Heart left ventricle (tissue), 16 donors: Measurements from ENCODE around the gene CST1. TPM values are rescaled to one million over a fixed set of nuclear protein-coding genes. Genes with fewer than 3 reads are reported as not detected.
"Not testable (repeated sequence)": the region's sequence is repeated elsewhere in the genome, so short reads cannot be mapped to it uniquely, and the experiment has no call there.

ENCODE experiments used
- ATAC-seq, 4 donors: fragments of 200-7000 bp; cut with Tn5 transposase; one replicate each; pipeline ENCODE4 v1.9.1; 2020 to 2022; ENCODE audit warnings: moderate library complexity in 4 of 4, mild to moderate bottlenecking in 3 of 4, moderate number of reproducible peaks in 1 of 4
- DNase-seq, 5 donors: peaks; one replicate each; pipeline ENCODE4 v3.0.0-alpha.2; 2020
- H3K27ac ChIP-seq, 12 donors: fragments of 200-600 bp; sonication (generic) in 4 of 12; one replicate each; pipeline versions ENCODE4 v1.5.0 to v1.8.0; 2016 to 2022; ENCODE audit warnings: mild to moderate bottlenecking in 2 of 12
- H3K27me3 ChIP-seq, 9 donors: fragments of 200-600 bp; sonication (generic) in 2 of 9; one replicate each; pipeline versions ENCODE4 v1.5.1 to v1.8.0; 2016 to 2022; ENCODE audit warnings: mild to moderate bottlenecking in 3 of 9
- H3K36me3 ChIP-seq, 9 donors: fragments of 200-600 bp; sonication (generic) in 2 of 9; one replicate each; pipeline versions ENCODE4 v1.5.0 to v1.8.0; 2018 to 2022; ENCODE audit warnings: mild to moderate bottlenecking in 2 of 9
- H3K4me1 ChIP-seq, 12 donors: fragments of 200-600 bp; sonication (generic) in 4 of 12; one replicate each; pipeline versions ENCODE4 v1.5.0 to v1.8.0; 2016 to 2022; ENCODE audit warnings: mild to moderate bottlenecking in 3 of 12
- H3K4me3 ChIP-seq, 12 donors: fragments of 200-600 bp; sonication (generic) in 4 of 12; one replicate each; pipeline versions ENCODE4 v1.5.0 to v1.8.0; 2017 to 2022; ENCODE audit warnings: mild to moderate bottlenecking in 9 of 12, moderate library complexity in 4 of 12
- H3K9me3 ChIP-seq, 12 donors: fragments of 200-600 bp; sonication (generic) in 4 of 12; one replicate each; pipeline versions ENCODE4 v1.5.0 to v1.8.0; 2016 to 2022; ENCODE audit warnings: mild to moderate bottlenecking in 1 of 12
- POLR2A ChIP-seq, 2 donors: fragments of 450-650 bp; IDR thresholded peaks; one replicate each; pipeline ENCODE4 v1.6.1; 2017; ENCODE audit warnings: antibody characterized with exemption in 2 of 2, mild to moderate bottlenecking in 2 of 2, moderate library complexity in 2 of 2
- WGBS, 4 donors: extraction: QIAGEN DNeasy Blood & Tissue Kit in 2 of 4; methylation state at CpG; one replicate each; pipeline versions ENCODE4 v1.1.5 to v1.1.7; 2013 to 2018; 5-methylcytosine and 5-hydroxymethylcytosine counted together
- intact Hi-C, 10 donors: fragments of 100-400 bp; cut with DNase I; formaldehyde crosslinking; loops; one replicate each; pipeline versions ENCODE4 v1.11.1 to v1.14.2; 2022
- polyA plus RNA-seq, 2 donors: library from polyadenylated mRNA; stranded (reverse); fragments of 200-250 nt; gene quantifications; one replicate each; pipeline ENCODE4 v1.2.3, GENCODE V29; 2013
- total RNA-seq, 9 donors: library from RNA; depleted of rRNA in 2 of 9; stranded (reverse); fragments of >200 nt in 2 of 9; fragmentation: NEBNext Ultra II Directional in 3 of 9; extraction: Animal tissue kit (Norgen Biotek cat#: 25700) in 3 of 9; gene quantifications; one replicate each; pipeline versions ENCODE4 v1.1.0 to v1.2.4, GENCODE V29; 2016 to 2023
- TF ChIP-seq, protein P1 (sequence below), 12 donors: fragments of 200-600 bp; sonication (generic) in 4 of 12; IDR thresholded peaks; one replicate each; pipeline versions ENCODE4 v1.5.0 to v1.8.0; 2018 to 2022; ENCODE audit warnings: antibody characterized with exemption in 12 of 12, mild to moderate bottlenecking in 5 of 12
- donor health status: ischemic (EF 13 %, LVEDD 7.1; RV severe dilation, severe dysfunction).
- donor health status: healthy with polysubstance abuse.
- donor health status: DM: no; HTN: yes; CAD: no.
- donor health status: DM: no; HTN: no; CAD: no.
- donor health status: ischemic (EF 25% LVEDD 6.9; RV normal size, moderate dysfunction).
- donor health status: ischemic (EF 25% LVEDD 5.7; RV mildly dilated, moderate dysfunction).
- donor health status: healthy.
- donor health status: DM: yes; HTN: yes; CAD: no.
- donor health status: ischemic (EF 35%, LVEDD 5.7; RV mildly dilated, moderate dysfunction).
- donor health status: nonischemic (EF 11% LVEDD 7.7; RV severe dilation, severe dysfunction).
- donor health status: DM: yes; HTN: yes; CAD: no.
- donor health status: PGD.
- donor health status: ischemic (EF 29% LVEDD 5.4; RV normal size, mild dysfunction).
- donor health status: nonischemic (EF 23%, LVEDD 6.1; RV moderate dilation, normal function).

CST1 gene
- total and polyA plus RNA-seq, 11 donors, result not detected

DNA sequence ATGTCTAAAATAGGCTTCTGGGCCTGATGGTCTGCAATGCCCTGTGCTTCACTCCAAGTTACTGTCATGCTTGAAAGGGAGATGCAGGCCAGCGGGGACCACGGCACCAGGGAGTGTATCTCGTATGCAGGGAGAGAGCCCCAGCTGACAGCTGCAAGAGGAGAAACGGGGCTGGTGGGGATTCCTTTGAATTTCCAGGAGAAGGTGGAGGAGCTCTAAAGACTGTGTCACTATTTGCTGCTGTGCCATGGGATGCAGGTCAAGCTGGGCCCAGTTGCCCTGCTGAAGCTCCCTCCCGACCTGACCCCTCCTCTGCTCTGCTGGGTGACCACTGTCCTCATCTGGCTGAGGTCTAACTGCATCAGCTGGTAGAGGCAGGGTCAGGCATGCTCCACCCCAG lies 989 bp downstream of the CST1 start:
- WGBS, 4 donors, result 78 to 83% (median 81%) methylated on average over 4 to 5 of the region's 5 CpGs
- intact Hi-C loops, result no loop called here
- H3K36me3 ChIP-seq, result no peaks in the 10 kb centered on the region
- no peaks in the 10 kb centered on the region for H3K27me3 ChIP-seq
- DNase-seq (no peak), ATAC-seq (no peak)
- peaks cover 0 to 4% (median 0%) of the 10 kb centered on the region in 12 donors for H3K4me1 ChIP-seq
- no peaks in the 10 kb centered on the region for H3K9me3 ChIP-seq
- no peak overlapping the region for H3K4me3 ChIP-seq
- no peak overlapping the region for H3K27ac ChIP-seq
- TF ChIP-seq POLR2A (IDR thresholded peaks at IDR 0.05), result no peak
- TF ChIP-seq, protein P1, sequence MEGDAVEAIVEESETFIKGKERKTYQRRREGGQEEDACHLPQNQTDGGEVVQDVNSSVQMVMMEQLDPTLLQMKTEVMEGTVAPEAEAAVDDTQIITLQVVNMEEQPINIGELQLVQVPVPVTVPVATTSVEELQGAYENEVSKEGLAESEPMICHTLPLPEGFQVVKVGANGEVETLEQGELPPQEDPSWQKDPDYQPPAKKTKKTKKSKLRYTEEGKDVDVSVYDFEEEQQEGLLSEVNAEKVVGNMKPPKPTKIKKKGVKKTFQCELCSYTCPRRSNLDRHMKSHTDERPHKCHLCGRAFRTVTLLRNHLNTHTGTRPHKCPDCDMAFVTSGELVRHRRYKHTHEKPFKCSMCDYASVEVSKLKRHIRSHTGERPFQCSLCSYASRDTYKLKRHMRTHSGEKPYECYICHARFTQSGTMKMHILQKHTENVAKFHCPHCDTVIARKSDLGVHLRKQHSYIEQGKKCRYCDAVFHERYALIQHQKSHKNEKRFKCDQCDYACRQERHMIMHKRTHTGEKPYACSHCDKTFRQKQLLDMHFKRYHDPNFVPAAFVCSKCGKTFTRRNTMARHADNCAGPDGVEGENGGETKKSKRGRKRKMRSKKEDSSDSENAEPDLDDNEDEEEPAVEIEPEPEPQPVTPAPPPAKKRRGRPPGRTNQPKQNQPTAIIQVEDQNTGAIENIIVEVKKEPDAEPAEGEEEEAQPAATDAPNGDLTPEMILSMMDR (IDR thresholded peaks at IDR 0.05), result no peak

DNA sequence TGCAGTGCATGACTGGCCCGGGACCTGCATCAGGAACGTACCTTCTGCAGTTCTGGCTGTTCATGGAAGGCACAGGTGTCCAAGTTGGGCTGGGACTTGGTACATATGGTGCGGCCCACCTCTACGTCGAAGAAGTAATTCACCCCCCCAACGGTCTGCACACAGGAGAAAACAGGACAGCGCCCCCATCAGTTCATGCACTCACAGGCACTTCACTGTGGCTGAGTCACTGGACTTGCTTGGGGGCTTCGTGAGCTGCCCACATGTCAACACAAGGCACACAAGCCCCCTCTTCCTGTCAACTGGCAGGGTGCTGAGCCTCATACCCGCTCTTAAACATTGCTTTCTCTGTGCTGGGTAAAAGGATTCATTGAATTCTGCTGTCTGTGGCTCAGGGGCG lies 1.8 kb downstream of the CST1 start:
- H3K9me3 ChIP-seq, intact Hi-C loops, H3K27ac ChIP-seq, H3K36me3 ChIP-seq, ATAC-seq, H3K4me3 ChIP-seq, H3K4me1 ChIP-seq, H3K27me3 ChIP-seq, DNase-seq: not testable (repeated sequence)
- WGBS, 4 donors, result 82 to 89% (median 86%) methylated on average over 6 to 10 of the region's 10 CpGs

DNA sequence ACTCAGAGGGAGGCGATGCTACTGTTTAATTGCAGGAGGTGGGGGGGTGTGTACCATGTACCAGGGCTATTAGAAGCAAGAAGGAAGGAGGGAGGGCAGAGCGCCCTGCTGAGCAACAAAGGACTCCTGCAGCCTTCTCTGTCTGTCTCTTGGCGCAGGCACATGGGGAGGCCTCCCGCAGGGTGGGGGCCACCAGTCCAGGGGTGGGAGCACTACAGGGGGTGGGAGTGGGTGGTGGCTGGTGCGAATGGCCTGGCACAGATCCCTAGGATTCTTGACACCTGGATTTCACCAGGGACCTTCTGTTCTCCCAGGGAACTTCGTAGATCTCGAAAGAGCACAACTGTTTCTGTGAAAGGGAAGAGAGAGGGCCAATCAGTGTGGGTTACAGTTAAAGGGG lies 3.2 kb downstream of the CST1 start:
- DNase-seq, ATAC-seq, H3K9me3 ChIP-seq, H3K36me3 ChIP-seq, H3K4me3 ChIP-seq, H3K27me3 ChIP-seq, intact Hi-C loops, H3K27ac ChIP-seq, H3K4me1 ChIP-seq: not testable (repeated sequence)
- WGBS, 4 donors, result 65 to 77% (median 74%) methylated on average over 5 to 7 of the region's 7 CpGs

DNA sequence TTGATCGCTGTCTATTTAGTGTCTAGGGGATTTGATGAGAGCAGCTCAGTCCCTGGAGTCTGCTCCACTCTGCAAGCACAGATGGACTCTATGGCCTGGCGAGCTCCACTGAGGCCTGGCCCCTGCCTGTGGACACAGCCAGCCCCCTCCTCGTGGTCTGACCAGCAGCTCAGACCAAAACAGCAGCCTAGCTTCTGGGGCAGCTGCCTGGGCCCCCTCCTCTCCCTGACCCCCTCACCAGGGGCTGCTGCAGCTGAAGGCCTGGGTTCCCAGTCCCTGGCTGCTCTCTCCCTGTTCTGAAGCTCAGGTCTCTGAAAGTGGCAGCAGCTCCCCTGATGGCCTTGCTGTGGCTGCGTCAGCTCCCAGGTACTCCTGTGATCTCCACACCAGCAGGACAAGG lies 3.6 kb downstream of the CST1 start:
- 40 to 80% (median 66%) methylated on average over 3 to 4 of the region's 4 CpGs for WGBS, 4 donors
- DNase-seq, H3K36me3 ChIP-seq, ATAC-seq, H3K27ac ChIP-seq, intact Hi-C loops, H3K27me3 ChIP-seq, H3K4me1 ChIP-seq, H3K4me3 ChIP-seq, H3K9me3 ChIP-seq: not testable (repeated sequence)

DNA sequence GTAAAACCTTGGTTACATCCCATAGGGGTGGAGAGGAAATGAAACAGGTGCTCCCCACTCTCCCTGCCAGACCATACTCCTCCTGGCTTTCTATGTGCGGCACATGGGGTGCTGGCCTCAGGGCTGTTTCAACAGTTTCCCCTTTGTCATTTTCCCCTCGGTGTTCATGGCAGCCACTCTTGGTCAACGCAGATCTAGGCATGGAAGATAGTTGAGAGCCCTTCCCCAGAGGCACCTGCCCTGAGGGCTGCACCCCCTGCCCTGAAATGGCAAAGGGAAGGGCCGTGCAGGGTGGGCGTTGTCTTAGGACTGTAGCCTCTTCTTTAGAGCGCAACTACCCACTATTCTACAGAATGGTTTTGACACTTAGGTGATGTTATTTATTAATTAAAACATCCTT lies 4.4 kb downstream of the CST1 start:
- no peak overlapping the region for H3K27ac ChIP-seq
- intact Hi-C loops, result no loop called here
- no peak for DNase-seq
- H3K36me3 ChIP-seq, result no peaks in the 10 kb centered on the region
- ATAC-seq, result no peak
- H3K4me1 ChIP-seq, result no peaks in the 10 kb centered on the region
- WGBS, 4 donors, result 46 to 92% (median 68%) methylated on average over 6 of the region's 6 CpGs
- H3K4me3 ChIP-seq, result no peak overlapping the region
- no peaks in the 10 kb centered on the region for H3K27me3 ChIP-seq
- H3K9me3 ChIP-seq, result no peaks in the 10 kb centered on the region
- no peak for TF ChIP-seq POLR2A (IDR thresholded peaks at IDR 0.05)
- TF ChIP-seq, protein P1 (IDR thresholded peaks at IDR 0.05), result no peak

DNA sequence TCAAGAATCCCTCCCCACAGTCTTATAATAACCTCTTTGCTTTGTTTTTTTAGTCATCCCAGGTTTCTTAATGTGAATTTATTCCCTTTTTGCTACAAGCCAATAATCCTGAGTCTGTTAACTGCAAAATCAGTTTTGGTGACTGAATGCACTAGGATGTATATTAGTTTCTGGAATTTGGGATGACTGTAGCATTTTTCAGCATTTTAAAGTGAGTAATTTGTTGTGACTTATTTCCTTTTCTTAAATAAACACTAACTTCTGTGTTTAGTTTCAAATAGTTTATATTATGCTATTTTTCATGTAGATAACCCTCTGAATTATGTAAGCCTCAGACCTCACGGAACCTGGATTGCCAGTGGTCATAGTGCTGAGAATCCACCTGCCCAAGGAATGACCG lies 5.5 kb downstream of the CST1 start:
- no peaks in the 10 kb centered on the region for H3K27me3 ChIP-seq
- H3K4me1 ChIP-seq, result no peaks in the 10 kb centered on the region
- no peak overlapping the region for H3K4me3 ChIP-seq
- no peak overlapping the region for H3K27ac ChIP-seq
- TF ChIP-seq, protein P1 (IDR thresholded peaks at IDR 0.05), result no peak
- TF ChIP-seq POLR2A (IDR thresholded peaks at IDR 0.05), result no peak
- intact Hi-C loops, result no loop called here
- 96 to 97% (median 97%) methylated on average over 2 of the region's 2 CpGs for WGBS, 4 donors
- no peaks in the 10 kb centered on the region for H3K9me3 ChIP-seq
- ATAC-seq (no peak), DNase-seq (no peak)
- no peaks in the 10 kb centered on the region for H3K36me3 ChIP-seq
